Esophagus muscularis mucosa (tissue), 4 donors: ENCODE data around the gene GRID1. TPM values are rescaled to one million over a fixed set of nuclear protein-coding genes. Genes with fewer than 3 reads are reported as not detected.
A peak's percentile ranks its signal among the peaks of the same experiment; 100 is the strongest.

Experiments used
- DNase-seq: peaks from one replicate; pipeline ENCODE4 v3.0.0-alpha.2; 2017; ENCODE audit errors: extremely low spot score
- H3K27ac ChIP-seq, 4 donors: fragments of 200-600 bp; sonication (generic); replicated peaks in 1 of 4; 1 replicate in 3 of 4; 2 replicates in 1 of 4; pipeline ENCODE4 v1.5.1; 2016 to 2019; ENCODE audit warnings: mild to moderate bottlenecking in 1 of 4
- H3K27me3 ChIP-seq, 4 donors: fragments of 200-600 bp; sonication (generic); one replicate each; pipeline versions ENCODE4 v1.5.1 to v1.6.0; 2016 to 2019
- H3K36me3 ChIP-seq, 4 donors: fragments of 200-600 bp; sonication (generic); one replicate each; pipeline ENCODE4 v1.5.1; 2016 to 2019
- H3K4me1 ChIP-seq, 4 donors: fragments of 200-600 bp; sonication (generic); one replicate each; pipeline ENCODE4 v1.5.1; 2016 to 2019
- H3K4me3 ChIP-seq, 4 donors: fragments of 200-600 bp; sonication (generic); 1 replicate in 2 of 4; 2 replicates in 2 of 4; pipeline ENCODE4 v1.5.1; 2016 to 2019; ENCODE audit warnings: mild to moderate bottlenecking in 4 of 4, moderate library complexity in 1 of 4
- H3K9me3 ChIP-seq, 4 donors: fragments of 200-600 bp; sonication (generic); 1 replicate in 3 of 4; 2 replicates in 1 of 4; pipeline ENCODE4 v1.5.1; 2016 to 2019
- EP300 ChIP-seq: sonication (generic); formaldehyde crosslinking; IDR thresholded peaks from one replicate; pipeline ENCODE4 v1.6.1; 2017; ENCODE audit warnings: antibody characterized with exemption
- POLR2A ChIP-seq: fragments of 450-650 bp; IDR thresholded peaks from one replicate; pipeline ENCODE4 v1.6.1; 2017; ENCODE audit warnings: antibody characterized with exemption, moderate library complexity, mild to moderate bottlenecking, low read depth
- POLR2AphosphoS5 ChIP-seq, 2 donors: sonication (generic); formaldehyde crosslinking; IDR thresholded peaks; one replicate each; pipeline ENCODE4 v1.6.1; 2017; ENCODE audit warnings: antibody characterized with exemption in 2 of 2
- WGBS: methylation state at CpG from one replicate; pipeline ENCODE4 v1.1.5; 2018; 5-methylcytosine and 5-hydroxymethylcytosine counted together
- intact Hi-C: fragments of 100-400 bp; cut with DNase I; formaldehyde crosslinking; loops from one replicate; pipeline ENCODE4 v1.15.1; 2023
- total RNA-seq, 4 donors: library from RNA; depleted of rRNA; stranded (reverse); fragments of >200 nt; gene quantifications; one replicate each; pipeline versions ENCODE4 v1.1.0 to v1.2.1, GENCODE V29; 2016
- TF ChIP-seq, protein P1 (sequence below), 3 experiments: fragments of 200-600 bp in 2 of 3; fragments of 450-650 bp in 1 of 3; sonication (generic) in 2 of 3; IDR thresholded peaks; one replicate each; pipeline ENCODE4 v1.5.1; 2017 to 2019; ENCODE audit warnings: antibody characterized with exemption in 3 of 3, mild to moderate bottlenecking in 2 of 3, moderate library complexity in 1 of 3

GRID1 gene
- total RNA-seq, 4 donors from 2014 or later, result under 0.01 to 1.3 (median 1.1) TPM

DNA sequence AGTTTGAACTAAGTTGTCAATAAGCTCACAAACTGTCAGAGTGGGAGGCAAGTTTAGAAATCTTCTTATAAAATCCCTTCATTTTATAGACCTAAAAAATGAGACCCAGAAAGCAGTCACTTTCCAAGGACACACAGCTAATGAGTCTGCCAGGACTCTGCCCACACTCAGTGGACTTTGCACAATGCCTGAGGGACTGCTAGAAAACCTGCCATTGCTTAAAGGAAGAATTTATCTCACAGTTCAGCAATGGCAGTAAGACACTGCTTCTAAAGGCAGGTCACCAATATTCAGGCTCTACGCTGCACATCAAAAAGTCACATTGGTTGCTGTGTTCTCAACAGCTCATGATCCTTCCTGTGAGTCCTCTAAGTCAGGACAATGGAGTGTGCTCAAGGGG is 698.1 kb downstream of the GRID1 start:
- no peaks in the 10 kb centered on the region for H3K36me3 ChIP-seq
- intact Hi-C loops, result no loop called here
- H3K27ac ChIP-seq, result no peak overlapping the region
- no peak overlapping the region for H3K4me3 ChIP-seq
- H3K27me3 ChIP-seq, result no peaks in the 10 kb centered on the region
- 92% methylated on average over 1 of the region's 1 CpG for WGBS
- no peak for DNase-seq
- H3K9me3 ChIP-seq, result peaks cover 0 to 16% (median 13%) of the 10 kb centered on the region in 4 donors
- H3K4me1 ChIP-seq, result no peaks in the 10 kb centered on the region
- TF ChIP-seq POLR2A, result no peak
- no peak for TF ChIP-seq POLR2AphosphoS5 (IDR thresholded peaks at IDR 0.05)
- TF ChIP-seq, protein P1, sequence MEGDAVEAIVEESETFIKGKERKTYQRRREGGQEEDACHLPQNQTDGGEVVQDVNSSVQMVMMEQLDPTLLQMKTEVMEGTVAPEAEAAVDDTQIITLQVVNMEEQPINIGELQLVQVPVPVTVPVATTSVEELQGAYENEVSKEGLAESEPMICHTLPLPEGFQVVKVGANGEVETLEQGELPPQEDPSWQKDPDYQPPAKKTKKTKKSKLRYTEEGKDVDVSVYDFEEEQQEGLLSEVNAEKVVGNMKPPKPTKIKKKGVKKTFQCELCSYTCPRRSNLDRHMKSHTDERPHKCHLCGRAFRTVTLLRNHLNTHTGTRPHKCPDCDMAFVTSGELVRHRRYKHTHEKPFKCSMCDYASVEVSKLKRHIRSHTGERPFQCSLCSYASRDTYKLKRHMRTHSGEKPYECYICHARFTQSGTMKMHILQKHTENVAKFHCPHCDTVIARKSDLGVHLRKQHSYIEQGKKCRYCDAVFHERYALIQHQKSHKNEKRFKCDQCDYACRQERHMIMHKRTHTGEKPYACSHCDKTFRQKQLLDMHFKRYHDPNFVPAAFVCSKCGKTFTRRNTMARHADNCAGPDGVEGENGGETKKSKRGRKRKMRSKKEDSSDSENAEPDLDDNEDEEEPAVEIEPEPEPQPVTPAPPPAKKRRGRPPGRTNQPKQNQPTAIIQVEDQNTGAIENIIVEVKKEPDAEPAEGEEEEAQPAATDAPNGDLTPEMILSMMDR (IDR thresholded peaks at IDR 0.05), result no peak

DNA sequence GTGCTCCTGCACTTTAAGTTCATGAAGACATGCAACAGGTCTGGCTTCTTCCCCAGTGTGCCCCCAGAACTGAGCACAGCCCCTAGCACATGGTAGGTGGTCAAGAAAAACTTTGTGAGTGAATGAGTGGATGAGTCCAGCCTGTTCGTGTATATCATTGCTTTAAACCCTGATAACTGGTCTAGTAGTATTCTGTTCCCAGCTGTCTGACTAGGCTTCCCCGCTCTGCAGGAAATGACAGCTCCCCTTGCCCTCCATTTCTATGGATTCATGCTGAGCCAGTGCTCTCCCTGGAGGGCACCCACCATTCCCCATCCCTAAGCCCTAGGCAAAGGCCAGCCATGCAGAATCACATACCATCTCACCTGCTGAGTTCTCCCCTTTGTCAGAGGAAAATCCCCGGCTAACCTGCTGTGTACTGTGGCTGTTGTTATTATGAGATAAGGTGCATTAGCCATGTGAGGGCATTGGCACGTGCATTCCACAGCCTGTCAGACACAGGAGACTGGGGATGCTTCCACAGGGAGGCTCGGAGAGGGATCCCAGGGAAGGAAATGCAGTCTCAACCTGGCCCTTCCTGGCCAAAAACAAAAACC is 698.9 kb downstream of the GRID1 start:
- 39% methylated on average over 5 of the region's 5 CpGs for WGBS

DNA sequence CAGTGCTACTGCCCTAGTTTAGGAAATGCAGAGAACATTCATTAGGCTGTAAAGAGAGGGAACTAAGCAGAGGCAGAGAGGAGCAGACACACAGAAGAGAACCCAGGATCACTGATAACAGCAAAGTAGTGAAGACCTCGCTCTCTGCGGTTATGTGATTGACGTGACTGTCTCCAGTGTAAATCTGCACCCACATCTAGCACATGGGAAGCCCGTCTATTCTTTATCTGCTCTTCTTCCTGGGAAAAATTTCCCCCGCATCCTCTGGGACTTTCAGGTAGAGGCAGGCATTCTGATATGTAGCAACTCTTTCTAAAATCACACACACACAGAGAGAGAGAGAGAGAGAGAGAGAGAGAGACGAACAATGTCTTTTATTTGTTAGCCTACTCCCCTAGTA is 699.6 kb downstream of the GRID1 start:
- no peaks in the 10 kb centered on the region for H3K4me1 ChIP-seq
- H3K4me3 ChIP-seq, result no peak overlapping the region
- H3K36me3 ChIP-seq, result no peaks in the 10 kb centered on the region
- no peak overlapping the region for H3K27ac ChIP-seq
- 85% methylated on average over 6 of the region's 6 CpGs for WGBS
- intact Hi-C loops, result no loop called here
- H3K27me3 ChIP-seq, result no peaks in the 10 kb centered on the region
- DNase-seq, result peak; percentile 50
- H3K9me3 ChIP-seq, result peaks cover 0 to 6% (median 1%) of the 10 kb centered on the region in 4 donors
- TF ChIP-seq POLR2A (no peak), EP300 (no peak), POLR2AphosphoS5 (IDR thresholded peaks at IDR 0.05) (no peak)
- TF ChIP-seq, protein P1 (IDR thresholded peaks at IDR 0.05), result no peak

More for the DNA sequence above, 698.9 kb downstream of the GRID1 start:
- peak; percentile 89 for DNase-seq
- no peaks in the 10 kb centered on the region for H3K4me1 ChIP-seq
- intact Hi-C loops, result no loop called here
- H3K9me3 ChIP-seq, result peaks cover 0 to 13% (median 9%) of the 10 kb centered on the region in 4 donors
- H3K4me3 ChIP-seq, result no peak overlapping the region
- H3K27me3 ChIP-seq, result no peaks in the 10 kb centered on the region
- no peaks in the 10 kb centered on the region for H3K36me3 ChIP-seq
- no peak overlapping the region for H3K27ac ChIP-seq
- TF ChIP-seq EP300 (no peak), POLR2AphosphoS5 (IDR thresholded peaks at IDR 0.05) (no peak), POLR2A (no peak)
- TF ChIP-seq, protein P1 (IDR thresholded peaks at IDR 0.05), result no peak

DNA sequence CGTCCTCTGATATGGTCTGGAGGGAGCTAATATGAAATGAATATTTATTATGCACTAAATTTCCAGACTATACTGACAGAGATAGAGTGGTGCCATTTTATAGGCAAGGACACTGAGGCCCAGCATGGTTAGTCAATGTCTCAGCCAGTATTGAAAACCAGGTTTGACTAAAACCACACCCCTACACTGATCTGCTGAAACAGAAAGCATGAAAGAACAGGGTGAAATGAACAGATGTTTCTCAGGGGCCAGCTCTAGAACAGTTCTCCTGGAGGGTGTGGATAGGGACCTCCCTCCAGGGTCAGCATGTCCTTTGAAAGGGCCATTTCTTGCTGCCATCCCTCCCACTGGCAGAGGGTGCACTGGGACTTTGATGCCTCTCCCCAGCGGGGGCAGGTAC is 700.5 kb downstream of the GRID1 start:
- 66% methylated on average over 2 of the region's 2 CpGs for WGBS
- H3K4me1 ChIP-seq, result no peaks in the 10 kb centered on the region
- H3K27ac ChIP-seq, result no peak overlapping the region
- no peak for DNase-seq
- intact Hi-C loops, result no loop called here
- TF ChIP-seq POLR2AphosphoS5 (IDR thresholded peaks at IDR 0.05) (no peak), POLR2A (no peak), EP300 (no peak)
- TF ChIP-seq, protein P1 (IDR thresholded peaks at IDR 0.05), result no peak
- H3K9me3 ChIP-seq, result no peaks in the 10 kb centered on the region
- H3K27me3 ChIP-seq, result no peaks in the 10 kb centered on the region
- H3K4me3 ChIP-seq, result no peak overlapping the region
- no peaks in the 10 kb centered on the region for H3K36me3 ChIP-seq

DNA sequence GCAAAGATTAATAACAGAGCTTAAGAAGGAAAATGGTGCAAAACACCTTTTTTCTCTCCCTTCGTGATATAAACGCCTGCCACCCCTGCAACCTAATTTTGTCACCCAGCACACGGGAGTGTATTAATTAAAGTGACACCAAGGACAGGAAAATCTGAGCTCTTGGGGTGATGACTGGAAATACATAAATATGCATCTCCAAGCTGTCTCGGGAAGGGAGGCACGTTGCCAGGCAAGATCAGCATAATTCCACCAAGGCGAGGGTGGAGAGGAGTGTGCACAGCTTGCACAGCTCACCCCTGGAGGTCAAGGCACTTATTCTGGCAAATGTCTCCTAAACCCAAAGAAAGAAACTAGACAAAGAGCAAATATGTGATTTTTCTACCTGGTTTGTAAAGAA is 700.9 kb downstream of the GRID1 start:
- TF ChIP-seq, protein P1 (IDR thresholded peaks at IDR 0.05), result no peak
- TF ChIP-seq EP300 (no peak), POLR2A (no peak), POLR2AphosphoS5 (IDR thresholded peaks at IDR 0.05) (no peak)
- Histone ChIP-seq H3K9me3 (no peaks in the 10 kb centered on the region), H3K4me3 (no peak overlapping the region), H3K36me3 (no peaks in the 10 kb centered on the region), H3K27me3 (no peaks in the 10 kb centered on the region), H3K4me1 (no peaks in the 10 kb centered on the region), H3K27ac (no peak overlapping the region)
- intact Hi-C loops, result no loop called here
- DNase-seq, result no peak
- WGBS, result 47% methylated on average over 6 of the region's 6 CpGs
